Upper lobe of right lung (tissue), 1 donor: ENCODE results near the gene PWWP2B. TPM values are rescaled to one million over a fixed set of nuclear protein-coding genes. Genes with fewer than 3 reads are reported as not detected.

ENCODE experiments used
- ATAC-seq: fragments of 200-7000 bp; cut with Tn5 transposase; one replicate; pipeline ENCODE4 v1.9.1; 2020; ENCODE audit warnings: mild to moderate bottlenecking, moderate library complexity
- DNase-seq: peaks from one replicate; pipeline ENCODE4 v3.0.0-alpha.2; 2020
- H3K27ac ChIP-seq: fragments of 200-600 bp; one replicate; pipeline ENCODE4 v1.8.0; 2022
- H3K27me3 ChIP-seq: fragments of 200-600 bp; one replicate; pipeline ENCODE4 v1.8.0; 2022; ENCODE audit warnings: mild to moderate bottlenecking
- H3K36me3 ChIP-seq: fragments of 200-600 bp; one replicate; pipeline ENCODE4 v1.8.0; 2022
- H3K4me1 ChIP-seq: fragments of 200-600 bp; one replicate; pipeline ENCODE4 v1.8.0; 2022
- H3K4me3 ChIP-seq: fragments of 200-600 bp; one replicate; pipeline ENCODE4 v1.8.0; 2022; ENCODE audit warnings: mild to moderate bottlenecking
- H3K9me3 ChIP-seq: fragments of 200-600 bp; one replicate; pipeline ENCODE4 v1.8.0; 2022
- intact Hi-C: fragments of 100-400 bp; cut with DNase I; formaldehyde crosslinking; loops from one replicate; pipeline ENCODE4 v1.11.0; 2022
- total RNA-seq: library from RNA; stranded (reverse); fragmentation: NEBNext Ultra II Directional; extraction: Animal tissue kit (Norgen Biotek cat#: 25700); gene quantifications from one replicate; pipeline ENCODE4 v1.2.1, GENCODE V29; 2021
- TF ChIP-seq, protein P1 (sequence below): fragments of 200-600 bp; IDR thresholded peaks from one replicate; pipeline ENCODE4 v1.8.0; 2022; ENCODE audit warnings: antibody characterized with exemption
- donor health status: DM: no; HTN: yes; CAD: no; lungs with severe emphysema.

PWWP2B gene
- total RNA-seq, 1 donor from 2014 or later = 26.0 TPM

DNA sequence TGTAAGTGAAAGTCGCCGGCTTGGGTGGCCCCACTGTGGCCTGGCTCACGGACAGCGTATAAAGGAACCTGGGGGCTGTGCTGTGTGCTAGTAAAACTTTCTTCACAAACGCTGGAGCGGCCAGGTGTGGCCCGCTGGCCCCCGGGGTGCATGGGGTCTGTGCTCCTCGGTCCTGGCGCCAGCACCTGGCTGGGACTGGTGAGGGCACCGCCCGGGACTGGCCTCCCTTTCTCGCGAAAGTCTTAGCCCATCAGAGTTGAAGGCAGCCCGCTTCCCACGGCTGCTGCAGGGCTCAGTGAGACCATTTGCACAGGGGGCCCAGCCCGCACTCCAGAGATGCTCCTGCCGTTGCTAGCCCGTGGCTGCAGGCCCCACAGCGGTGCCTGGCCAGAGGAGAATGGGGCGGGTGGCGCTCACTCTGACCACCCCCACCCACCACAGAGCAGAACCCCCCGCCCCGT is 5.8 kb downstream of the PWWP2B start:
- H3K27ac ChIP-seq = peak overlapping the region; percentile 59

DNA sequence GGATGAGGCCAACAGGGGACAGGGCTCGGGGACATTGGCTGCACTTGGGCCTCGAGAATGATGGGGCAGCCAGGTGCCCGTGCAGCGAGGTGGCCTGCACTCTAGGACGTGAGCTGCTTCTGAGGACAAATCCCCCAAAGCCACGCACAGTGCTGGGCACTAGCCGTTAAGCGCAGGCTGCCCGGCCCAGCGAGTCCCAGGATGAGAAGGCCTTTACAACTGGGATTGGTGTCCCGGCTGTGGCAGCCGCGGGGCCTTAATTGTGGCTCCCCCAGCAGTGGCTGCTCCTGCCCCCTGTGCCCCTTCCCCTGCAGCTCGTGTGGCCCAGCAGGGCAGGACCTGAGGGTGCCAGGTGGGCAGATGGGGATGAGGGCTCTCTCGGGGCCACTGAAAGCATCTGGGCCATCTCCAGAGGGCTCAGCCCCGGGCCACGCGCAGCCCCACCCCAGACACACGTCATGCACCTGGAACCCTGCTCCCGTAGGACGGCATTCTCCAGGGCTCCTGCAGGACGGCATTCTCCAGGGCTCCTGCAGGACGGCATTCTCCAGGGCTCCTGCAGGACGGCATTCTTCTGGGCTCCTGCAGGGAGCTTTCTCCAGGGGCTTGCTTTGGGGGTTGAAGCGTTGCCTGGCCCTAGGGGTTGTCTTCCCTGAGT is 6.6 kb downstream of the PWWP2B start:
- intact Hi-C loops = no loop called here
- no peak overlapping the region for H3K4me3 ChIP-seq
- ATAC-seq (peak; percentile 2), DNase-seq (peak; percentile 61)
- no peak overlapping the region for H3K27ac ChIP-seq
- H3K9me3 ChIP-seq = no peaks in the 10 kb centered on the region
- no peaks in the 10 kb centered on the region for H3K27me3 ChIP-seq
- H3K4me1 ChIP-seq = peaks cover 62% of the 10 kb centered on the region
- H3K36me3 ChIP-seq = peaks cover 21% of the 10 kb centered on the region
- TF ChIP-seq, protein P1, sequence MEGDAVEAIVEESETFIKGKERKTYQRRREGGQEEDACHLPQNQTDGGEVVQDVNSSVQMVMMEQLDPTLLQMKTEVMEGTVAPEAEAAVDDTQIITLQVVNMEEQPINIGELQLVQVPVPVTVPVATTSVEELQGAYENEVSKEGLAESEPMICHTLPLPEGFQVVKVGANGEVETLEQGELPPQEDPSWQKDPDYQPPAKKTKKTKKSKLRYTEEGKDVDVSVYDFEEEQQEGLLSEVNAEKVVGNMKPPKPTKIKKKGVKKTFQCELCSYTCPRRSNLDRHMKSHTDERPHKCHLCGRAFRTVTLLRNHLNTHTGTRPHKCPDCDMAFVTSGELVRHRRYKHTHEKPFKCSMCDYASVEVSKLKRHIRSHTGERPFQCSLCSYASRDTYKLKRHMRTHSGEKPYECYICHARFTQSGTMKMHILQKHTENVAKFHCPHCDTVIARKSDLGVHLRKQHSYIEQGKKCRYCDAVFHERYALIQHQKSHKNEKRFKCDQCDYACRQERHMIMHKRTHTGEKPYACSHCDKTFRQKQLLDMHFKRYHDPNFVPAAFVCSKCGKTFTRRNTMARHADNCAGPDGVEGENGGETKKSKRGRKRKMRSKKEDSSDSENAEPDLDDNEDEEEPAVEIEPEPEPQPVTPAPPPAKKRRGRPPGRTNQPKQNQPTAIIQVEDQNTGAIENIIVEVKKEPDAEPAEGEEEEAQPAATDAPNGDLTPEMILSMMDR = no peak

More for the DNA sequence above, 5.8 kb downstream of the PWWP2B start:
- DNase-seq (peak; percentile 58), ATAC-seq (no peak)
- H3K4me3 ChIP-seq = no peak overlapping the region
- peaks cover 21% of the 10 kb centered on the region for H3K36me3 ChIP-seq
- intact Hi-C loops = no loop called here
- H3K4me1 ChIP-seq = peaks cover 61% of the 10 kb centered on the region
- H3K27me3 ChIP-seq = no peaks in the 10 kb centered on the region
- no peaks in the 10 kb centered on the region for H3K9me3 ChIP-seq
- TF ChIP-seq, protein P1 = no peak

DNA sequence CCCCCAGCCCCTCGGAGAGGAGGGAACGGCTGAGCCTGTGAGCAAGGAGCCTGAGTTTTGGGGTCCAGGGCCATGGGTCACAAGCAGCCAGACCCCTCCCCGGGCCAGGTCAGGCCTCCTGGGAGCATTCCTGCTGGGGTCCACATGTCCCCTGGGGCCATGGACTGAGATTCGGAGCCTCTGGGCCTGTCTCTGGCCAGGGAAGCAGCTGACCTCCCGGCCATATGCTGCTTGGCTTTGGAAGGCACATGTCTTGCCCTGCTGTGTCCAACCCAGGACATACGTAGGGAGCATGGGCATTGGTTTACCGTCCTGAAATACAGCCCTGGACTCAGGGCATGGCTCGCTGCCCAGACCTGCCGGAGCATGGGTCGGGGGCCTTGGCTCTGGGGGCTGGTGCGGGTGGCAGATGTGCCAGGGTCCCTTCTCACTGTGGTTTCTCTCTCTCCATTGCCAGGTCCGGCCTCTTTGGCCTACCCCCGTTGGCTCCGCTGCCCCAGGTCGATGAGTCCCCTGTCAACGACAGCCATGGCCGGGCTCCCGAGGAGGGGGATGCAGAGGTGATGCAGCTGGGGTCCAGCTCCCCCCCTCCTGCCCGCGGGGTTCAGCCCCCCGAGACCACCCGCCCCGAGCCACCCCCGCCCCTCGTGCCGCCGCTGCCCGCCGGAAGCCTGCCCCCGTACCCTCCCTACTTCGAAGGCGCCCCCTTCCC is 7.3 kb downstream of the PWWP2B start:
- Histone ChIP-seq H3K9me3 (no peaks in the 10 kb centered on the region), H3K36me3 (peaks cover 21% of the 10 kb centered on the region), H3K4me1 (peaks cover 62% of the 10 kb centered on the region), H3K4me3 (no peak overlapping the region), H3K27ac (no peak overlapping the region), H3K27me3 (no peaks in the 10 kb centered on the region)
- ATAC-seq (no peak), DNase-seq (peak; percentile 43)
- TF ChIP-seq, protein P1 = no peak
- intact Hi-C loops = no loop called here

DNA sequence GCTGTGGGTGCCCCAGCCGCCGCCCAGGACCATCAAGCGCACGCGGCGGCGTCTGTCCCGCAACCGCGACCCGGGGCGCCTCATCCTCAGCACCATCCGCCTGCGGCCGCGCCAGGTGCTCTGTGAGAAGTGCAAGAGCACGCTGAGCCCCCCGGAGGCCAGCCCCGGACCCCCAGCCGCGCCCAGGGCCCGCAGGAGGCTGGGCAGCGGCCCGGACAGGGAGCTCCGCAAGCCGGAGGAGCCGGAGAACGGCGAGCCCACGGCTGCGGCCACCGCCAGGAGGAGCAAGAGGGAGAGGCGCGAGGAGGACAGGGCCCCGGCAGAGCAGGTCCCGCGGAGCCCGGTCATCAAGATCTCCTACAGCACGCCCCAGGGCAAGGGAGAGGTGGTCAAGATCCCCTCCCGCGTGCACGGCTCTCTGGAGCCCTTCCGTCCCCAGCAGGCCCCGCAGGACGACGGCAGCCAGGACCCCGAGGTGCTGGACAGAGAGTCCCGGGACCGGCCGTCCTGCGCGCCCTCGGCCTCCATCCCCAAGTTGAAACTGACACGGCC is 8.0 kb downstream of the PWWP2B start:
- no peak overlapping the region for H3K4me3 ChIP-seq
- no peak overlapping the region for H3K27ac ChIP-seq
- TF ChIP-seq, protein P1 = no peak
- H3K4me1 ChIP-seq = peaks cover 60% of the 10 kb centered on the region
- no peaks in the 10 kb centered on the region for H3K9me3 ChIP-seq
- intact Hi-C loops = no loop called here
- H3K27me3 ChIP-seq = no peaks in the 10 kb centered on the region
- H3K36me3 ChIP-seq = peaks cover 21% of the 10 kb centered on the region
- no peak for ATAC-seq
- peak; percentile 64 for DNase-seq

DNA sequence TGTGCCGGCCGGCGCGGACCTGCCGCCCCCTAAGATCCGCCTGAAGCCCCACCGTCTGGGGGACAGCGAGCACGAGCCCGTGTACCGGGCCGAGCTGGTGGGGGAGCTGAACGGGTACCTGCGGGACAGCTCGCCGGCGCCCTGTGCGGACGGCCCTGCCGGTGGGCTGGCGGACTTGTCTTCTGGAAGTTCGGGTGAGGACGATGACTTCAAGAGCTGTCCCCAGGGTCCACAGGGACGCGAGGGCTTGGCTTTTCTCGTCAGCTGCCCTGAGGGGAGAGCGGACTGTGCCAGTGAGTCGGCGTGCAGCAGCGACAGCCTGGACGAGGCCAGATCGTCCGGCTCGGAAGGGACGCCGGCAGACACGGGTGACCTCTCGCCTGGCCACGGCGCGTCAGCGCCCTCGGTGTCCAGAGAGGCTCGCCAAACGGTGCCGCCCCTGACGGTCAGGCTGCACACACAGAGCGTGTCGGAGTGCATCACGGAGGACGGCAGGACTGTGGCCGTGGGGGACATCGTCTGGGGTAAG is 8.5 kb downstream of the PWWP2B start:
- no peak overlapping the region for H3K27ac ChIP-seq

More for the DNA sequence above, 8.5 kb downstream of the PWWP2B start:
- Histone ChIP-seq H3K36me3 (peaks cover 21% of the 10 kb centered on the region), H3K9me3 (no peaks in the 10 kb centered on the region), H3K27me3 (no peaks in the 10 kb centered on the region), H3K4me1 (peaks cover 55% of the 10 kb centered on the region), H3K4me3 (no peak overlapping the region)
- no peak for DNase-seq
- ATAC-seq = no peak
- intact Hi-C loops = no loop called here
- TF ChIP-seq, protein P1 = no peak
